ENCODE data around the gene CCL7. TPM values are rescaled to one million over a fixed set of nuclear protein-coding genes. Genes with fewer than 3 reads are reported as not detected.

CCL7 gene
- total and polyA plus RNA-seq, 5 experiments from 2014 or later = not detected

DNA sequence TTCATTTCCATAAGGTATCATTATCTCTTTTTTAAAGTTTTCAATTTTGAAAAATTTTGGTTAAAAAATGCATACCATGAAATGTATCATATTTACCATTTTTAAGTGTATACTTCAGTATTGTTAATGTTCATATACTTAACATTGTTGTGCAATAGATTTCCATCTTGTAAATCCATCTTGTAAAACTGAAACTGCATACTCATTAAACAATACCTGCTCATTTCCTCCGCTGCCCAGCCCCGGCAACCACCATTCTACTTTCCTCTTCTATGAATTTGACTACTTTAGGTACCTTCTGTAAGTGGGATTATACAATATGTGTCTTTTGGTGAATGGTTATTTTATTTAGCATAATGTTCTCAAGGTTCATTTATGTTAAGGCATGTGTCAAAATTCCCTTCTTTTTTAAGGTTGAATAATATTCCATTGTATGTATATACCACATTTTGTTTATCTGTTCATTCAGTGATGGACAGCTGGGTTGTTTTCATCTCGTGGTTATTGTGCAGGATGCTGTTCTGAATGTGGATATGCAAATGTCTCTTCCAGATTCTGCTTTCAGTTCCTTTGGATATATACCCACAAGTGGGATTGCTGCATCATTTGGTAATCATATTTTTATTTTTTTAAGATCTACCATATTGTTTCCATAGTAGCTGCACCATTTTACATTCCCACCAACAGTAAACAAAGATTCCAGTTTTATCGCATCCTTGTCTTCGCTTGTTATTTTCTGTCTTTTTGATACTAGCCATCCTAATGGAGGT, 8.3 kb upstream of the CCL7 start:
- H3K4me1 Mint-ChIP-seq = no peaks in the 10 kb centered on the region
- no peak overlapping the region for H3K27ac Mint-ChIP-seq
- POLR2A ChIA-PET = no interaction called here
- no peaks in the 10 kb centered on the region for H3K36me3 Mint-ChIP-seq
- no peak for DNase-seq
- no peaks in the 10 kb centered on the region for H3K9me3 Mint-ChIP-seq
- H3K4me3 Mint-ChIP-seq = no peak overlapping the region
- ATAC-seq = no peak
- peaks cover 10 to 37% (median 19%) of the 10 kb centered on the region in 5 donors for H3K27me3 Mint-ChIP-seq

DNA sequence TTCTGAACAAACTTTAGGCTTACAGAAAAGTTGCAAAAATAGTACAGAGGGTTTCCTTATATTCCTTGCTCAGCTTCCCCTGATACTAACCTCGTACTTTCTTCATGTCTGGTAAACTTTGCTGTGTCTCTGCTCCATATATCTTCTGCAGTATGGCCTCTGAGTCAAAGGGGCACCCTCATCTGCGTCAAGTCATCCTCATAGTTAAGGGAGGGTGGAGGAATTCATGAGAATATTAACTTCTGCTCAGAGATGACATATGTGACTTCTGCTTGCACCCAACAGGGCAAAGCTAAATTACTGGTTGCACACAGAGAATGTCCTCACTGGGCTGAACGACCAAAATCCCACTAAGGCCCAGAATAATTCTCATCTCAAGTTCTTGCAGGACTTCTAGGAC, 4.3 kb upstream of the CCL7 start:
- H3K9me3 Mint-ChIP-seq = no peaks in the 10 kb centered on the region
- DNase-seq (no peak), ATAC-seq (no peak)
- no peaks in the 10 kb centered on the region for H3K4me1 Mint-ChIP-seq
- no peak overlapping the region for H3K27ac Mint-ChIP-seq
- H3K36me3 Mint-ChIP-seq = no peaks in the 10 kb centered on the region
- peaks cover 14 to 47% (median 35%) of the 10 kb centered on the region in 5 donors for H3K27me3 Mint-ChIP-seq
- POLR2A ChIA-PET = no interaction called here
- no peak overlapping the region for H3K4me3 Mint-ChIP-seq

DNA sequence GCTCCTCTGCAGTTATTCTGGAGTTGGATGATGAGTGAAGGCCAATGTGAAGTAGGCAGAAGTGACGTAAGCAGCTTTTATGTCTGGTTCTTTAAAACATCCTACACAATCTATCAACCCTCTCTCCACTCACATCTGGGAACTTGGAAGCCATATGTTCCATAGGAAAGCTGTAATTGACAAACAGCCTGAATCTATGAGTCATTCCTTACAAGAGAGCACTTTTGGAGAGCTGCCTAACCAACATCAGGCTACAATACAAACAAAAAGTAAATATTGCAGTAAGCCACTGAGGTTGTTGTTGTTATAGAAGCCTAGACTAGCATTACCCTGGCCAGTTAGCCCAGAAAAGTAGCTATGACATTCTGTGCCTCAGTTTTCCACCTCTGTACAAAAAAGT, 5.9 kb downstream of the CCL7 start:
- no peak overlapping the region for H3K27ac Mint-ChIP-seq

DNA sequence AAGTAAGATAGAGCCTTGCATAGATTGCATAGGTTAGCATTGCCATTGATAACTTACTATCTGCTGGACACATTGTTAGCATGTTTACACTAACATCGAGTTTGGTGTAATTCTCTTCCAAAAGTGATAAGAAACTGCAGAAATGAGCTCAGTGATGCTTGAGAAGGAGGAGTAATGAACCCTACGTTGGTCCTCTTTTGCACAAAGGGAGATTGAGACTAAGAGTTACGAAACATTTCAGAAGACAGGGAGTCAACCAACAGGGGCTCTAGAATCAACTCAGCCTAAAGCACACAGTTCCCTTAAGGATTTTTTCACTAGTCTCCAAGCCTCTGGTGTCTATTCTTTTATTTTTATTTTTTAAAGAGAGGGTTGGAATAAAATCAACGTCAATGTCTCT, 6.8 kb downstream of the CCL7 start:
- ATAC-seq = no peak
- Mint-ChIP-seq H3K9me3 (peaks cover 0 to 5% (median 0%) of the 10 kb centered on the region in 9 donors), H3K4me3 (no peak overlapping the region), H3K4me1 (no peaks in the 10 kb centered on the region), H3K36me3 (no peaks in the 10 kb centered on the region), H3K27me3 (peaks cover 28 to 70% (median 52%) of the 10 kb centered on the region in 5 donors), H3K27ac (no peak overlapping the region)
- POLR2A ChIA-PET = no interaction called here
- no peak for DNase-seq

More for the DNA sequence above, 5.9 kb downstream of the CCL7 start:
- Mint-ChIP-seq H3K27me3 (peaks cover 36 to 79% (median 55%) of the 10 kb centered on the region in 5 donors), H3K4me1 (no peaks in the 10 kb centered on the region), H3K9me3 (no peaks in the 10 kb centered on the region), H3K36me3 (no peaks in the 10 kb centered on the region), H3K4me3 (no peak overlapping the region)
- ATAC-seq (no peak), DNase-seq (no peak)
- POLR2A ChIA-PET = no interaction called here

DNA sequence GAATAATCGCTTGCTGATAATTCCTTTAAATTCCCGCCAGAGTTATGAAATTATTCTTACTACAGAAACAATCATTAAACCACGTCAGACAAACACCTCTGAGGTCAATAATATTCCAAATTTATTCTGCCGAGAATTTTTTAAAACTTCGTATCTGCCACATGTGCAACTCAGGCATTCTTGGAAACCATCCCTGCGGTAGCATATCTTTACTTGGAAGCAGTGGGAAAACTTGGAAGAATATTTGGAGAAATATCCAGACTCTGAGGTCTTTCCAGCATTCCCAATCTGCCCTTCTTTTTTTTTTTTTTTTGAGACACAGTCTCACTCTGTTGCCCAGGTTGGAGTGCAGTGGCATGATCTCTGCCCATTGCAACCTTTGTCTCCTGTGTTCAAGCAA, 13.6 kb downstream of the CCL7 start:
- peaks cover 7 to 55% (median 26%) of the 10 kb centered on the region in 5 donors for H3K27me3 Mint-ChIP-seq
- POLR2A ChIA-PET = no interaction called here
- ATAC-seq = no peak

DNA sequence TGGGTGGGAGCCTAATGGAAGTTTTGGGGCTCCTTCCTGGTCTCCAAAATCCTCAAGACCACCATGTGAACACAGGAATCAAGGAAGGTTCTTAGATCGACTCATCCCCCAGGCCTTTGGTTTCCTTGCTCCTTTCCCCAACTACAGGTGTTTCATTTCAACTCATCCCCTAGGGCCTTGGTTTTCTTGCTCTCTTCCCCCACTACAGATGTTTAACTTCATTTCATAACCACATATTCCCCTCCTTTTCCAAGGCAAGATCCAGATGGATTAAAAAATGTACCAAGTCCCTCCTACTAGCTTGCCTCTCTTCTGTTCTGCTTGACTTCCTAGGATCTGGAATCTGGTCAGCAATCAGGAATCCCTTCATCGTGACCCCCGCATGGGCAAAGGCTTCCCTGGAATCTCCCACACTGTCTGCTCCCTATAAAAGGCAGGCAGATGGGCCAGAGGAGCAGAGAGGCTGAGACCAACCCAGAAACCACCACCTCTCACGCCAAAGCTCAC, 15.3 kb downstream of the CCL7 start, which contains the start of gene CCL11:
Gene CCL11, plus strand, starts transcription at position 457 of the 507 bp plus-strand sequence. CDS start 67 bp downstream, outside the sequence.
- DNase-seq (no peak), ATAC-seq (no peak)
- H3K4me3 Mint-ChIP-seq = no peak within 1 kb of the TSS
- POLR2A ChIA-PET = no interaction called here
- peaks cover 5 to 52% (median 17%) of the 10 kb centered on the region in 5 donors for H3K27me3 Mint-ChIP-seq
- no peaks in the 10 kb centered on the region for H3K36me3 Mint-ChIP-seq
- H3K4me1 Mint-ChIP-seq = no peaks in the 10 kb centered on the region
- peaks cover 0 to 5% (median 0%) of the 10 kb centered on the region in 9 donors for H3K9me3 Mint-ChIP-seq
- no peak within 1 kb of the TSS for H3K27ac Mint-ChIP-seq

More for the DNA sequence above, 13.6 kb downstream of the CCL7 start:
- no peaks in the 10 kb centered on the region for H3K4me1 Mint-ChIP-seq
- no peak overlapping the region for H3K27ac Mint-ChIP-seq
- no peak overlapping the region for H3K4me3 Mint-ChIP-seq
- no peak for DNase-seq
- H3K36me3 Mint-ChIP-seq = no peaks in the 10 kb centered on the region
- peaks cover 0 to 5% (median 0%) of the 10 kb centered on the region in 9 donors for H3K9me3 Mint-ChIP-seq

DNA sequence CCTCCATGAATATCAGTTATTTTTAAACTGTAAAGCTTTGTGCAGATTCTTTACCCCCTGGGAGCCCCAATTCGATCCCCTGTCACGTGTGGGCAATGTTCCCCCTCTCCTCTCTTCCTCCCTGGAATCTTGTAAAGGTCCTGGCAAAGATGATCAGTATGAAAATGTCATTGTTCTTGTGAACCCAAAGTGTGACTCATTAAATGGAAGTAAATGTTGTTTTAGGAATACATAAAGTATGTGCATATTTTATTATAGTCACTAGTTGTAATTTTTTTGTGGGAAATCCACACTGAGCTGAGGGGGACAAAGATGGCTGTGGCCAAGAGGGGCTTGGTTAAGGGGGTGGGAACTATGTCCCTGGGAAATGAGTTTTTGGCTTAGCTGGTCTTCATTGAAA, 17.9 kb downstream of the CCL7 start:
- DNase-seq (no peak), ATAC-seq (no peak)
- H3K4me3 Mint-ChIP-seq = no peak overlapping the region
- H3K27me3 Mint-ChIP-seq = peaks cover 0 to 47% (median 11%) of the 10 kb centered on the region in 5 donors
- H3K9me3 Mint-ChIP-seq = peaks cover 0 to 3% (median 0%) of the 10 kb centered on the region in 9 donors
- H3K4me1 Mint-ChIP-seq = no peaks in the 10 kb centered on the region
- H3K27ac Mint-ChIP-seq = no peak overlapping the region
- POLR2A ChIA-PET = no interaction called here
- H3K36me3 Mint-ChIP-seq = no peaks in the 10 kb centered on the region

DNA sequence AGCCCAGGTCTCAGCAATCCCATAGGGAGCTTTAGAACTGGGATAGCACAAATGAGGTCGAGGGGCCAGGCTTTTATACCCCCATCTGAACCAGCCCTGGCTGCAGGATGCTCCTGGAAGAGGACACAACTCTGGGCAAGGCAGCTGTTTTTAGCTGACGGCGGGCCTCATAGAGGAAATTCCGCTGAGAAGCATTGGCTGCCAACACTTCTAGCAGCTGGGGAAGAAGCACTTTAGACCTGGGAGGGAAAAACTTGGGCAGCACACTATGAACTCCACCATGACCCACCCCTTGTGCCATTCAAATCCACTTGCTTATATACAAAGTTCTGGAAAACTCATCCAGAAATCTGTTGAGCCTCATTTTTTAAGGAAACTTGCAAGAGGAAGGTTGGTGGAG, 20.6 kb downstream of the CCL7 start:
- ATAC-seq = no peak
- H3K36me3 Mint-ChIP-seq = no peaks in the 10 kb centered on the region

DNA sequence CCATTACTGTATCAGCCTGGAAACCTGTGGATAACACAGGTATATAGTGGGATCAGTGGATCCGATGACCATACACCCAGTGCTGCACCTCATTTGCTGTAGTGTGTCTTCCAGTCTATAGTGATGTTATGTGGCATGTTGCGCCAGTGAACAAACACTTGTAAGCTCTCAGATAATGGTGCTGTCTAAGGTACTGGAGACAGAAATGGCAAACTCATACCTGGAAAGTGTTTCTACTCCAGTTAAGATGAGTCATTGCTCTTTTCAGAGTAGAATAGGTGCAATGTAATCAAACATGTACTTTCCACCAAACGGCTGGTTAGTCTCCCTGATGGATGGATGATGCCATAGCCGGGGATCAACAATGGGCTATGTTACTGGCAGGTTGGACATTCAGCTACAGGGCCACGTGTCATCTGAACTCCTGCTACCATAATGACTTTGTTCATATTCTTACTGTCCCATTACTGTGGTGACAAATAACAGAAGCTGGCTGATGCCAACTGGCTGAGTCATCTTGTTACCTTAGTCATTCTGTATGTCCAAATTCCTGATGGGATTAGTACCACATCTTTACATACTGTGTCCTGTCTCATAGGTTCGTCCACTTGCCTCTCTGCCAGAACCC, 21.8 kb downstream of the CCL7 start:
- no peak for ATAC-seq
- H3K27me3 Mint-ChIP-seq = peaks cover 2 to 33% (median 8%) of the 10 kb centered on the region in 5 donors
- H3K4me3 Mint-ChIP-seq = no peak overlapping the region
- no peak for DNase-seq
- H3K36me3 Mint-ChIP-seq = no peaks in the 10 kb centered on the region
- peaks cover 0 to 7% (median 0%) of the 10 kb centered on the region in 9 donors for H3K9me3 Mint-ChIP-seq
- no peak overlapping the region for H3K27ac Mint-ChIP-seq
- H3K4me1 Mint-ChIP-seq = no peaks in the 10 kb centered on the region
- POLR2A ChIA-PET = no interaction called here

More for the DNA sequence above, 20.6 kb downstream of the CCL7 start:
- Mint-ChIP-seq H3K9me3 (peaks cover 0 to 5% (median 0%) of the 10 kb centered on the region in 9 donors), H3K27me3 (peaks cover under 1 to 41% (median 8%) of the 10 kb centered on the region in 5 donors), H3K4me3 (no peak overlapping the region), H3K27ac (no peak overlapping the region), H3K4me1 (no peaks in the 10 kb centered on the region)
- POLR2A ChIA-PET = no interaction called here
- no peak for DNase-seq

DNA sequence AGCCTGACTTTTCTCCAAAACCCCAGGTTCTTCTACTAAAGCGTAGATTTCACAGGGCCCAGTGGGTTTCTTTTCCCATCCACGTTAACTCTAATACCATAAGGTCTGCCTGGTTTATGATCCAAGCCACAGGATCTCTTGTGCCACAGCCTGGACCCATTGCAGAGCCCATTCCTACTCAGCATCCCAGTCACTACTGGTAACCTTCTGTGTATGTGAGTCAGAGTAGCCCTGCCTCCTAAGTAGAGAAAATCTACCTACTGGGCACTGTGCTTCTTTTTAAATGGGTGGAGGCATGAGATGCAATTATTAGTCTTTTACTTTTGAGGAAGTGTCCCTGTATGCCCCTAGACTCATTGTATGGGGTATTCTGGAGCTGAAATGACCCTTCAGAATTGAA, 29.0 kb downstream of the CCL7 start:
- Mint-ChIP-seq H3K27me3 (peaks cover 14 to 25% (median 19%) of the 10 kb centered on the region in 5 donors), H3K4me1 (peaks cover 0 to 5% (median 0%) of the 10 kb centered on the region in 4 donors), H3K9me3 (peaks cover 0 to 10% (median 2%) of the 10 kb centered on the region in 9 donors), H3K27ac (no peak overlapping the region), H3K4me3 (no peak overlapping the region), H3K36me3 (peaks cover 0 to 4% (median 0%) of the 10 kb centered on the region in 3 donors)
- ATAC-seq = no peak
- POLR2A ChIA-PET = no interaction called here
- no peak for DNase-seq

DNA sequence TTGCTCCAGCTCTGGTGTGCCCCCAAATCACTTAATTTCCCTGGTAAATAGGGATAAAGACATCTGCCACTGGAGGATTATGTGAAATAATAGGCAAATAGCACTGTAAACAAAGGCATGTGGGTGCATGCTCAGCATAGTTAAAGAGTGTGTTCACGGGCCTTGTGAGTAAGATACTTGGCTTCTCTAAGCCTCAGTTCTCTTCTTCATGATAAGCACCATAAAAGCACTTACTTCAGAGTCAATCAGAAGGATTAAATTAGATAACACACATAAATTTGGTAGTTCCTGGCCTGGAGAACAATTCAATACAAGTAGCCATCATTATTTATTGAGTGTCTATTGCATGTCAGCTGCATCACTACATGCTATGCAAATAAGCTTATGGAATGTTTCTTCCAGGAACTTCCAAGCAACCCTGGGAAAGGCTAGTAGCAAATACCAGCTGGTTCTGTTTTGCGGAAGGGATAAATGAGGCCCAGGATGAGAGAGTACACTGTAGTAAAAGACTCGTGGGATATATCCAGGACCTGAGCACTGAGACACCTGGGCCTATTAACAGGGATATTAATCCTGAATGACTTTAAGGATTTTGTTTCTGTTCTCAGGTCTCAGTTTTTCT, 30.0 kb downstream of the CCL7 start:
- DNase-seq (no peak), ATAC-seq (no peak)
- Mint-ChIP-seq H3K9me3 (peaks cover 0 to 10% (median 2%) of the 10 kb centered on the region in 9 donors), H3K27ac (no peak overlapping the region), H3K36me3 (peaks cover 0 to 4% (median 0%) of the 10 kb centered on the region in 3 donors), H3K4me3 (no peak overlapping the region), H3K4me1 (peaks cover 0 to 5% (median 0%) of the 10 kb centered on the region in 4 donors), H3K27me3 (peaks cover 14 to 25% (median 19%) of the 10 kb centered on the region in 5 donors)
- POLR2A ChIA-PET = no interaction called here

DNA sequence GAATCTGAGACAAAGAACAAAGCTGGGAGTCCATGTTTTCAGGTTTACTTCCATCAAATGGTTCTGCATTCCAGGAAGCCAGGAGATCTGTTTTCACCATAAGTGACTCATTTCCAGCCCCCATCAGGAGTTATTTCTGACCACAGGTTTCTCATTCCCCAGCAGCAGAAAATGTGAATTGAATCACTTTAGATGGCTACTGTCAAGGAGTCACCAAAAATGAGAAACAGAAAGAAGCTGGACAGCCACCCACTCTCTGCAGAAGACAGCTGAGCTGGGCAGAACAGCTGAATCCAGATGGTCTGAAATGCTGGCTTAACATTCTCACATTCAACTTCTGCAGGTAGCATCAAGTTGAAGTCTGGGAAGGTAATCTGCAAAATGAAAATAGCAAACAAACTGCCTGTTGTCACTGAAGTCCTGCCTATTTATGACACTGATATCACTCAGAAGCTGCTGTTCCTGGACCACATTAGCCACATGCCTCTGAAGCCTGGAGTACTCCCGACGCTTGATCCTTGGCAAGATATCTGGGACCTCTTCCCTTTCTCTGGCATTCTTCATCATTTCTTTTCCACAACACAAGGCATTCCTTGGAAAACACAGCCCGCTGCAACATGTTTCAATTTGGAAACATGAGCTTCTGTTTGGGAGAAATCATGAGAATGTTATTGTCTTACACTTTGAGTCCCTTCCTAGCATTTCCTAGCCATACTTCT, 30.8 kb downstream of the CCL7 start:
- Mint-ChIP-seq H3K9me3 (peaks cover 0 to 8% (median 0%) of the 10 kb centered on the region in 9 donors), H3K4me1 (peaks cover 0 to 5% (median 0%) of the 10 kb centered on the region in 4 donors), H3K27me3 (peaks cover 12 to 25% (median 21%) of the 10 kb centered on the region in 5 donors), H3K36me3 (peaks cover 0 to 4% (median 0%) of the 10 kb centered on the region in 3 donors), H3K27ac (no peak overlapping the region), H3K4me3 (no peak overlapping the region)
- POLR2A ChIA-PET = no interaction called here
- DNase-seq = no peak
- no peak for ATAC-seq
